Suppressor macrophage treated with lipopolysaccharide for 1 hour (primary cell): Measurements from ENCODE around the gene CLCN5.

ENCODE experiments used
- DNase-seq, 3 donors: peaks; one replicate each; pipeline ENCODE4 v3.0.0-alpha.2; 2020 to 2022

The CLCN5 gene

GRCh38 chrX:49934148-49934547 is 11.8 kb downstream of the CLCN5 start:
- peak; percentile 18 to 43 (median 39) for DNase-seq

GRCh38 chrX:49934729-49935128 is 12.3 kb downstream of the CLCN5 start:
- no peak for DNase-seq

- DNase-seq: peak; percentile 28 to 39 (median 31)
Observed at GRCh38 chrX:49947781-49948180, 25.4 kb downstream of the CLCN5 start.

GRCh38 chrX:49949961-49950360 is 27.6 kb downstream of the CLCN5 start:
- DNase-seq: no peak

GRCh38 chrX:49951524-49952193 is 29.3 kb downstream of the CLCN5 start:
- no peak for DNase-seq

- no peak for DNase-seq
Observed at GRCh38 chrX:49956313-49956712, 33.9 kb downstream of the CLCN5 start.

- DNase-seq: peak in 2 of 3 donors; percentile 37 to 49
Observed at GRCh38 chrX:49958727-49959485, 36.5 kb downstream of the CLCN5 start.

GRCh38 chrX:49959602-49960001 is 37.2 kb downstream of the CLCN5 start:
- peak in 1 of 3 donors; percentile 5 for DNase-seq

- DNase-seq: no peak
Observed at GRCh38 chrX:49960061-49960460, 37.7 kb downstream of the CLCN5 start.

GRCh38 chrX:49970674-49971073 is 48.3 kb downstream of the CLCN5 start:
- no peak for DNase-seq

GRCh38 chrX:49972328-49972860 is 50.0 kb downstream of the CLCN5 start:
- DNase-seq: no peak

GRCh38 chrX:49976682-49977197 is 54.3 kb downstream of the CLCN5 start:
- no peak for DNase-seq

GRCh38 chrX:49977319-49978090 is 55.1 kb downstream of the CLCN5 start:
- peak; percentile 16 to 53 (median 39) for DNase-seq

GRCh38 chrX:49978176-49978575 is 55.8 kb downstream of the CLCN5 start:
- peak in 2 of 3 donors; percentile 20 to 26 for DNase-seq

GRCh38 chrX:49986058-49986457 is 63.7 kb downstream of the CLCN5 start:
- DNase-seq: no peak

- no peak for DNase-seq
Observed at GRCh38 chrX:49987651-49988050, 65.3 kb downstream of the CLCN5 start.

- DNase-seq: no peak
Observed at GRCh38 chrX:49988143-49988542, 65.7 kb downstream of the CLCN5 start.

GRCh38 chrX:49991758-49992157 is 69.4 kb downstream of the CLCN5 start:
- no peak for DNase-seq

GRCh38 chrX:49992853-49993252 is 70.5 kb downstream of the CLCN5 start:
- DNase-seq: no peak

GRCh38 chrX:49993661-49994060 is 71.3 kb downstream of the CLCN5 start:
- no peak for DNase-seq

- peak in 2 of 3 donors; percentile 5 to 20 for DNase-seq
Observed at GRCh38 chrX:49995107-49995731, 72.8 kb downstream of the CLCN5 start.

GRCh38 chrX:49995795-49996455 is 73.5 kb downstream of the CLCN5 start:
- no peak for DNase-seq
